ENCODE data around the gene LPP. TPM values are rescaled to one million over a fixed set of nuclear protein-coding genes. Genes with fewer than 3 reads are reported as not detected.

LPP gene
- total RNA-seq, 1 experiment from 2014 or later: 54.0 TPM

GRCh38 chr3:188365988-188366698, 212.2 kb downstream of the LPP start:
- Histone ChIP-seq H2AFZ (ENCODE audit: low read depth, low read length, poor library complexity, severe bottlenecking) (no peak overlapping the region), H4K20me1 (ENCODE audit: insufficient read depth) (no peaks in the 10 kb centered on the region), H3K9me3 (ENCODE audit: control insufficient read depth in 1 of 2, insufficient read depth in 1 of 2, low read depth in 1 of 2, low read length in 2 of 2) (no peaks in the 10 kb centered on the region), H3K27ac (ENCODE audit: low read depth, low read length) (no peak overlapping the region), H3K9me2 (ENCODE audit: insufficient read depth) (no peaks in the 10 kb centered on the region), H3K9ac (ENCODE audit: low read length) (no peak overlapping the region), H3K4me2 (ENCODE audit: low read length) (no peak overlapping the region), H3K79me2 (ENCODE audit: insufficient read depth, low read length) (no peaks in the 10 kb centered on the region), H3K4me3 (replicated peaks in 1 of 2; ENCODE audit: low read depth in 1 of 2, low read length in 2 of 2) (no peak overlapping the region), H3K36me3 (ENCODE audit: control insufficient read depth in 1 of 2, insufficient read depth in 2 of 2, low read length in 2 of 2) (no peaks in the 10 kb centered on the region), H3K4me1 (ENCODE audit: control insufficient read depth in 1 of 2, insufficient read depth in 2 of 2, low read length in 2 of 2) (peaks cover 11 to 32% of the 10 kb centered on the region in 2 experiments), H3K27me3 (ENCODE audit: insufficient read depth, low read length) (no peaks in the 10 kb centered on the region)
- CTCF ChIA-PET: no interaction called here
- RAD21 ChIA-PET (ENCODE audit: low non-redundant PET in 1 of 2, low total read pairs in 2 of 2, uncharacterized antibody in 2 of 2, unreplicated experiment in 2 of 2): no interaction called here
- POLR2A ChIA-PET: no interaction called here
- intact Hi-C loops (cut with micrococcal nuclease): no loop called here
- DNase-seq (ENCODE audit: low read depth, low spot score): no peak
- BruUV-seq (replicated peaks): no TSS peak
- no peak for TF ChIP-seq ZBTB33 (IDR thresholded peaks at IDR 0.05; ENCODE audit: extremely low read depth, insufficient replicate concordance, low read length)
- ATAC-seq: no peak

- ChIA-PET CTCF (no interaction called here), POLR2A (no interaction called here), RAD21 (ENCODE audit: low non-redundant PET in 1 of 2, low total read pairs in 2 of 2, uncharacterized antibody in 2 of 2, unreplicated experiment in 2 of 2) (no interaction called here)
- no peaks in the 10 kb centered on the region for H3K27me3 ChIP-seq (ENCODE audit: insufficient read depth, low read length)
- TF ChIP-seq TCF7L2 (IDR thresholded peaks at IDR 0.05; ENCODE audit: borderline replicate concordance, extremely low read depth, insufficient read depth, insufficient read length): no peak
- TF ChIP-seq POLR2AphosphoS5 (IDR thresholded peaks at IDR 0.05; ENCODE audit: low read depth, low read length): no peak
- no peak for TF ChIP-seq ZBTB33 (IDR thresholded peaks at IDR 0.05; ENCODE audit: extremely low read depth, insufficient replicate concordance, low read length)
- no peak for TF ChIP-seq RAD21 (IDR thresholded peaks at IDR 0.05; ENCODE audit: low read depth)
- TF ChIP-seq EZH2phosphoT487 (IDR thresholded peaks at IDR 0.05; ENCODE audit: borderline replicate concordance): no peak
- TF ChIP-seq ATF3 (IDR thresholded peaks at IDR 0.05): no peak
- TF ChIP-seq ELF1 (IDR thresholded peaks at IDR 0.05; ENCODE audit: borderline replicate concordance, low read depth): no peak
- no peak overlapping the region for H3K4me3 ChIP-seq (replicated peaks in 1 of 2; ENCODE audit: low read depth in 1 of 2, low read length in 2 of 2)
- intact Hi-C loops (cut with micrococcal nuclease): no loop called here
- no peaks in the 10 kb centered on the region for H3K9me3 ChIP-seq (ENCODE audit: control insufficient read depth in 1 of 2, insufficient read depth in 1 of 2, low read depth in 1 of 2, low read length in 2 of 2)
- H3K9me2 ChIP-seq (ENCODE audit: insufficient read depth): no peaks in the 10 kb centered on the region
- no peak overlapping the region for H2AFZ ChIP-seq (ENCODE audit: low read depth, low read length, poor library complexity, severe bottlenecking)
- H3K79me2 ChIP-seq (ENCODE audit: insufficient read depth, low read length): no peaks in the 10 kb centered on the region
- peaks cover 7 to 22% of the 10 kb centered on the region in 2 experiments; a peak in 3 of 4 replicates for H3K4me1 ChIP-seq (ENCODE audit: control insufficient read depth in 1 of 2, insufficient read depth in 2 of 2, low read length in 2 of 2)
- no peak overlapping the region for H3K9ac ChIP-seq (ENCODE audit: low read length)
- H3K4me2 ChIP-seq (ENCODE audit: low read length): no peak overlapping the region
- DNase-seq (ENCODE audit: low read depth, low spot score): no peak
- H3K36me3 ChIP-seq (ENCODE audit: control insufficient read depth in 1 of 2, insufficient read depth in 2 of 2, low read length in 2 of 2): no peaks in the 10 kb centered on the region
- no peak for ATAC-seq
- H4K20me1 ChIP-seq (ENCODE audit: insufficient read depth): no peaks in the 10 kb centered on the region
- H3K27ac ChIP-seq (ENCODE audit: low read depth, low read length): no peak overlapping the region
- BruUV-seq (replicated peaks): no TSS peak
These were observed 213.7 kb downstream of the LPP start for GRCh38 chr3:188367678-188368077.
